A549 (cell line): ENCODE data around the gene EPN1. TPM values are rescaled to one million over a fixed set of nuclear protein-coding genes. Genes with fewer than 3 reads are reported as not detected.

Experiments
- ATAC-seq, 2 experiments: fragments of 200-7000 bp in 1 of 2; fragments of >200 bp in 1 of 2; cut with Nextera tagmentation in 1 of 2; cut with Tn5 transposase in 1 of 2; 3 replicates each; pipeline versions ENCODE4 v1.8.0 to v1.9.1; 2018 to 2020; ENCODE audit warnings: mild to moderate bottlenecking in 1 of 2, moderate library complexity in 1 of 2
- CTCF ChIA-PET: fragments of 300-600 bp; sonication (Branson Sonifier 250); formaldehyde crosslinking; extraction: SDS; loops from one replicate; lab custom pipeline; 2021; ENCODE audit warnings: antibody characterized with exemption, inconsistent platforms; lab: Yijun Ruan, JAX
- POLR2A ChIA-PET: fragments of 350-600 bp; formaldehyde crosslinking; extraction: SDS; loops from one replicate; lab custom pipeline; 2021; ENCODE audit warnings: antibody characterized with exemption, inconsistent platforms; lab: Yijun Ruan, JAX
- DNase-seq, 2 experiments: peaks; one replicate each; pipeline versions ENCODE4 v3.0.0 to v3.0.0-alpha.2; 2011 to 2016; ENCODE audit warnings: low read depth in 1 of 2, low spot score in 1 of 2
- FAIRE-seq: peaks from 2 replicates; lab custom pipeline; 2011; peaks lifted over from hg19 to GRCh38; lab: Jason Lieb, UNC
- H3K27ac ChIP-seq, 2 experiments: fragments of >200 bp; sonication (Bioruptor Twin); formaldehyde crosslinking; 3 replicates each; pipeline ENCODE4 v1.5.1; 2016 to 2017
- H3K4me1 ChIP-seq: fragments of >200 bp; sonication (Bioruptor Twin); formaldehyde crosslinking; 3 replicates; pipeline ENCODE4 v1.6.1; 2016
- H3K4me2 ChIP-seq: fragments of >200 bp; sonication (Bioruptor Twin); formaldehyde crosslinking; 3 replicates; pipeline ENCODE4 v1.6.1; 2016
- H3K4me3 ChIP-seq: fragments of >200 bp; sonication (Bioruptor Twin); formaldehyde crosslinking; 3 replicates; pipeline ENCODE4 v1.5.1; 2016
- H3K9me3 ChIP-seq: fragments of >200 bp; sonication (Bioruptor Twin); formaldehyde crosslinking; 3 replicates; pipeline ENCODE4 v1.6.1; 2016
- BCL3 ChIP-seq: fragments of >200 bp; sonication (Bioruptor Twin); formaldehyde crosslinking; IDR thresholded peaks from 3 replicates; pipeline ENCODE4 v1.6.1; 2016
- CEBPB ChIP-seq, 2 experiments: fragments of >200 bp in 1 of 2; sonication (Bioruptor Twin) in 1 of 2; formaldehyde crosslinking in 1 of 2; IDR thresholded peaks; 2 replicates each; pipeline ENCODE4 v1.6.1; 2012 to 2016
- CHD4 ChIP-seq: fragments of 200-600 bp; sonication (generic); IDR thresholded peaks from 2 replicates; pipeline ENCODE4 v1.6.1; 2016; ENCODE audit warnings: antibody characterized with exemption, mild to moderate bottlenecking, borderline replicate concordance
- CTCF ChIP-seq: fragments of >200 bp; sonication (Bioruptor Twin); formaldehyde crosslinking; IDR thresholded peaks from 3 replicates; pipeline ENCODE4 v1.5.1; 2016
- E2F6 ChIP-seq: IDR thresholded peaks from 2 replicates; pipeline ENCODE4 v1.6.1; 2012; ENCODE audit warnings: low read depth, borderline replicate concordance
- EHMT2 ChIP-seq: fragments of 200-600 bp; sonication (generic); IDR thresholded peaks from 2 replicates; pipeline ENCODE4 v1.6.1; 2016; ENCODE audit warnings: antibody characterized with exemption, low read depth, mild to moderate bottlenecking, moderate library complexity
- FOSB ChIP-seq: fragments of 250-450 bp; sonication (Bioruptor Pico); IDR thresholded peaks from 2 replicates; pipeline ENCODE4 v1.5.0; 2020; ENCODE audit warnings: mild to moderate bottlenecking, moderate library complexity
- HOXB13 ChIP-seq: fragments of 250-450 bp; sonication (Bioruptor Pico); IDR thresholded peaks from 2 replicates; pipeline ENCODE4 v1.5.0; 2020; ENCODE audit warnings: low read depth, mild to moderate bottlenecking, moderate library complexity
- HOXB5 ChIP-seq: fragments of 250-450 bp; sonication (Bioruptor Pico); IDR thresholded peaks from 2 replicates; pipeline ENCODE4 v1.5.0; 2020; ENCODE audit warnings: mild to moderate bottlenecking, moderate library complexity
- MAFK ChIP-seq: fragments of 450-650 bp; IDR thresholded peaks from 2 replicates; pipeline ENCODE4 v1.6.1; 2014; ENCODE audit not compliant: partially characterized antibody
- PHF8 ChIP-seq: fragments of 200-600 bp; sonication (generic); IDR thresholded peaks from 2 replicates; pipeline ENCODE4 v1.6.1; 2016; ENCODE audit warnings: low read depth, mild to moderate bottlenecking, antibody characterized with exemption, moderate library complexity, borderline replicate concordance
- POLR2A ChIP-seq: IDR thresholded peaks from 2 replicates; pipeline ENCODE4 v1.6.1; 2012; ENCODE audit warnings: mild to moderate bottlenecking, low read length
- POLR2AphosphoS2 ChIP-seq: conservative IDR thresholded peaks from 2 replicates; pipeline ENCODE4 v1.6.1; 2012; ENCODE audit warnings: low read length, improper control_type of control experiment, inconsistent platforms
- RCOR1 ChIP-seq: fragments of 150-350 bp; IDR thresholded peaks from 2 replicates; pipeline ENCODE4 v1.6.1; 2014; ENCODE audit warnings: antibody characterized with exemption, low read length, low read depth
- REST ChIP-seq: fragments of 200-600 bp; sonication (generic); IDR thresholded peaks from 2 replicates; pipeline ENCODE4 v1.6.1; 2016; ENCODE audit warnings: antibody characterized with exemption, mild to moderate bottlenecking, moderate library complexity
- RNF2 ChIP-seq: fragments of 200-600 bp; sonication (generic); IDR thresholded peaks from 2 replicates; pipeline ENCODE4 v1.6.1; 2016; ENCODE audit warnings: low read depth, mild to moderate bottlenecking, antibody characterized with exemption, moderate library complexity, borderline replicate concordance
- SMC3 ChIP-seq: fragments of >200 bp; sonication (Bioruptor Twin); formaldehyde crosslinking; IDR thresholded peaks from 3 replicates; pipeline ENCODE4 v1.6.1; 2018; ENCODE audit warnings: inconsistent platforms
- SREBF2 ChIP-seq: fragments of 450-650 bp; IDR thresholded peaks from 2 replicates; pipeline ENCODE4 v1.6.1; 2014; ENCODE audit warnings: mild to moderate bottlenecking, moderate library complexity
- USF2 ChIP-seq: fragments of 450-650 bp; IDR thresholded peaks from 2 replicates; pipeline ENCODE4 v1.6.1; 2014; ENCODE audit warnings: antibody characterized with exemption
- ZFP36 ChIP-seq: fragments of 450-650 bp; IDR thresholded peaks from 2 replicates; pipeline ENCODE4 v1.6.1; 2014; ENCODE audit warnings: borderline replicate concordance; ENCODE audit not compliant: partially characterized antibody
- ZNF302 ChIP-seq: fragments of 250-450 bp; sonication (Bioruptor Pico); IDR thresholded peaks from 2 replicates; pipeline ENCODE4 v1.9.0; 2021; ENCODE audit warnings: inconsistent platforms, mild to moderate bottlenecking, moderate library complexity
- WGBS: methylation state at CpG from one replicate; pipeline ENCODE4 v1.1.6; 2017; ENCODE audit errors: missing lambda C conversion rate; 5-methylcytosine and 5-hydroxymethylcytosine counted together
- polyA plus RNA-seq, 4 experiments: library from polyadenylated mRNA; depleted of rRNA in 3 of 4; stranded (reverse); fragments of >200 nt; fragmentation: RNase III in 1 of 4; extraction: RNeasy Plus Mini Kit Qiagen cat#74134 plus additional on column Dnase treatment in 1 of 4; gene quantifications; 2 replicates in 3 of 4; 3 replicates in 1 of 4; pipeline ENCODE4 v1.2.3, GENCODE V29; 2011 to 2017

Gene EPN1
- polyA plus RNA-seq, 2 of the 4 experiments (the other 2 are of a cell fraction): 43.7 to 139 TPM

- TF ChIP-seq ZFP36 (no peak), HOXB13 (CRISPR knock-in tag) (no peak), POLR2AphosphoS2 (0 out of 2 replicates have a peak, but pooled peaks have one; percentile 7), PHF8 (no peak)
- TF ChIP-seq, all 56 proteins: peak for 1
- H3K27ac ChIP-seq: no peak overlapping the region
- H3K4me2 ChIP-seq: no peak overlapping the region
- CTCF ChIA-PET: interaction anchor here (0.7 to 10.0 kb wide), 3 partner anchors 10 to 34 kb away, joined by 3 to 97 read pairs (median 5); partner anchors contain the start of gene U2AF2
- ATAC-seq (no peak), DNase-seq (no peak), FAIRE-seq (no peak)
- no peak overlapping the region for H3K4me3 ChIP-seq
- POLR2A ChIA-PET: interaction anchor here (1.8 kb wide), 1 partner anchor 12 kb away, joined by 8 read pairs; the partner anchor contains the start of gene U2AF2
- H3K9me3 ChIP-seq: no peaks in the 10 kb centered on the region
- WGBS: 100% methylated on average over 4 of the region's 4 CpGs
- H3K4me1 ChIP-seq: peaks cover 27% of the 10 kb centered on the region
These were observed 8.0 kb upstream of the EPN1 start for GRCh38 chr19:55667006-55667381.

GRCh38 chr19:55667511-55667910 is 7.5 kb upstream of the EPN1 start:
- TF ChIP-seq E2F6 (no peak), RCOR1 (no peak), BCL3 (no peak), POLR2AphosphoS2 (no peak), SREBF2 (no peak), CTCF (no peak), USF2 (no peak), POLR2A (no peak), EHMT2 (no peak), MAFK (no peak), SMC3 (no peak), ZNF302 (CRISPR knock-in tag) (no peak), CHD4 (no peak), RNF2 (no peak), PHF8 (no peak), REST (no peak), CEBPB (IDR thresholded peaks at IDR 0.05) (no peak), FOSB (no peak), HOXB5 (CRISPR knock-in tag) (no peak)
- TF ChIP-seq, all 56 proteins: peak for 0
- ChIA-PET POLR2A (interaction anchor here (2.5 kb wide), 1 partner anchor 13 kb away, joined by 12 read pairs; the partner anchor contains the start of gene U2AF2), CTCF (interaction anchor here (0.7 to 10.0 kb wide), 3 partner anchors 10 to 18 kb away, joined by 3 to 97 read pairs (median 5); partner anchors contain the start of gene U2AF2)
- no peak overlapping the region for H3K4me2 ChIP-seq
- ATAC-seq: no peak
- 90% methylated on average over 12 of the region's 12 CpGs for WGBS
- peaks cover 30% of the 10 kb centered on the region for H3K4me1 ChIP-seq
- DNase-seq: no peak
- no peak overlapping the region for H3K27ac ChIP-seq
- no peak overlapping the region for H3K4me3 ChIP-seq
- FAIRE-seq: no peak
- no peaks in the 10 kb centered on the region for H3K9me3 ChIP-seq
